HK-2 (cell line): ENCODE results near the gene SIDT2.
"Not testable (repeated sequence)": the region's sequence is repeated elsewhere in the genome, so short reads cannot be mapped to it uniquely, and the experiment has no call there.

Source experiments
- DNase-seq: peaks from one replicate; pipeline ENCODE4 v3.0.0-alpha.2; 2018; ENCODE audit not compliant: unreplicated experiment

Gene SIDT2

DNA sequence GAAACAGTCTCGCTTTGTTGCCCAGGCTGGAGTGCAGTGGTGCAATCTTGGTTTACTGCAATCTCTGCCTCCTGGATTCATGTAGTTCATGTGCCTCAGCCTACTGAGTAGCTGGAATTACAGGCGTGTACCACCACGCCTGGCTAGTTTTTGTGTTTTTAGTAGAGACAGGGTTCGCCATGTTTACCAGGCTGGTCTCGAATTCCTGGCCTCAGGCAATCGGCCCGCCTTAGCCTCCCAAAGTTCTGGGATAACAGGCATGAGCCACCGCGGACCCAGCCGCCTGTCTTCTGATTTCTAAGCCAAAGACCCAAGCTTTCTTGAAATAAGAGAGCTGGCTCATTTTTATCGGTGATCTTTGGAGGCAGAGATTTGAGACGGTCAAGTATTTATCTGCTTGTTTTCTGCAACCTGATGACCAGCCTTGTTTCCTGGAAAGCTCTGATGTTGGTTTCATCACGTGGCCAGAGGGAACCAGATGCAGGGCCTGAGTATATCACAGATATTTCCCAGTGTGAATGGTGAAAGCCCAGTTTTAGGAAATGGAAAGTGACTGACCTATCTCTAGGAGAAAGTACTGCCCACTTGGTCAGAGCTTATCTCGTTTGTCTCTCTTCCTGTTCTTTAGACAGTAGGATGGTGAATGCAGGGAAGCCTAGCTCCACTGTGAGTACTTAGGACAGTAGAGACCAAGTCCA lies 5.7 kb upstream of the SIDT2 start:
- no peak for DNase-seq

DNA sequence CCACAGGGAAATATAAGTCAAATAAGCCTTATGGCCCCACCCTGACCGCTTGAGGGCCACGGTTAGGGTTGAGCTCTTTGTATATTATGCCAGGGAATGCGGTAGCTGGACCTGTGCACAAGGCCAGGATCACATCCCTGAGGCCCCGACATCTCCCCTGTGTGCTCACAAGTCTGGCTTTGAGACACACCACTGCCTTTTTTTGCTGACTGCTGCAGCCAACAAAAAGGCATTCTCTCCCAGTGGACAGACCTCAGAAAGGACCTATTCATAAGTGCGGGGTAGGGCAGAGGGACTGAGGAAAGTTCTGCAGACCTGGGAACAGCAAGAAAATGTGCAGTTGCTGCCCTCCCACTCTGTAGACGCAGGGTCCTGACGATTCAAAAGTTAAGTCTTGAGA lies 3.4 kb upstream of the SIDT2 start:
- DNase-seq, result no peak

DNA sequence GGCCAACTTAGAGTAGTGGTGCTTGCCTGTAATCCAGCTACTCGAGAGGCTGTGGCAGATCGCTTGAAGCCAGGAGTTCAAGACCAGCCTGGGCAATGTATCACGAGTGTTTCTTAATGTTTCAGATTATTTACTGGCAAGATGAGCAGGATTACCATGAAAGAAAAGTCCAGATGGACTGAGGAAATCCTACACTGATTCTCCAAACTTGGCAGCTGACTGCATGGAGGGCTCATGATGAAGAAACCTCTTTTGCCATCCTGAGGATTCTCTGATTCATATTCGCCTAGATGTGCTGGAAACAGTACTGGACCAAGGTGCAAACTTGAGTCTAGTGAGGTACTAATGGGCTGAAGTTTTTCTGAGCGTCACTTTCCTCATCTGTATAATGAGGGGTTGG lies 2.8 kb upstream of the SIDT2 start:
- DNase-seq, result no peak

DNA sequence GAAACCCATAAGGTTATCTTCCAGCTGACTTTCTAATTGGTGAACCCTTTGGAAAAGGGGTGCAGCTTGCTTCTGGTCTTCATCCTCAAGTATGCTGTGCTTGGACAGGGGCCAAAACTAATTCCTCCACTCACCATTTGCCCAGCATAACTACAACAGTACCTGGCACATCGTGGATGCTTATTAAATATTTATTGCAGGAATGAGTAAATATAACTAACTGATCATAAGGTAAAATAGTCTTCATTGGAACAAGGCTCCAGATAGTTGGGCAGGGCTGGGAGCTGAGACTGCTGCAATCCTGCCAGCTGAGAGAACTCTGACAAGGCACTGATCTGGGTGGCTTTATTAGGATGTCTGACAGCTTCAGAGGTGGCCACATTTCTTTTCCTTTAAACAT lies 2.4 kb upstream of the SIDT2 start:
- DNase-seq, result no peak

DNA sequence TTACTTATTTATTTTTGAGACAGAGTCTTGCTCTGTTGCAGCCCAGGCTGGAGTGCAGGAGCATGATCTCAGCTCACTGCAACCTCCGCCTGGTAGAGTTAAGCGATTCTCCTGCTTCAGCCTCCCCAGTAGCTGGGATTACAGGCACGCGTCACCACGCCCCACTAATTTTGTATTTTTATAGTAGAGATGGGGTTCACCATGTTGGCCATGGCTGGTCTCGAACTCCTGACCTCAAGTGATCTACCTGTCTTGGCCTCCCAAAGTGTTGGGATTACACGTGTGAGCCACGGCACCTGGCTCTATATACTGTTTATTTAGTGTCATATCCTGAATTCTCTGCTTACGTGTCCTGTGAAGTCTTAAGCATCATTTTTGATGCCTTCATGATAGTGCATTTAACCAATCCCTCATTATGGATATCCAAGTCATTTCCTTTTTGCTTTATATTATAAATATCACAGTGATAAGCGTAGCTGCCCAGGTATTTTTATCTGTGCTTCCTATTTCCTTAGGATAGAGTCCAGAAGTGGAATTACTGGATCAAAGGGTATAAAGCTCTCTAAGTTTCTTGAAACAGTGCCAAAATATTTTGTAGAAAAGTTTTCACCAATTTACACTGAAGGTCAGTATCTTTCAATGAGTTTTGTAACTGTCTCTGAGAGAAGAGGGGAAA lies 871 bp upstream of the SIDT2 start:
- DNase-seq, result no peak

DNA sequence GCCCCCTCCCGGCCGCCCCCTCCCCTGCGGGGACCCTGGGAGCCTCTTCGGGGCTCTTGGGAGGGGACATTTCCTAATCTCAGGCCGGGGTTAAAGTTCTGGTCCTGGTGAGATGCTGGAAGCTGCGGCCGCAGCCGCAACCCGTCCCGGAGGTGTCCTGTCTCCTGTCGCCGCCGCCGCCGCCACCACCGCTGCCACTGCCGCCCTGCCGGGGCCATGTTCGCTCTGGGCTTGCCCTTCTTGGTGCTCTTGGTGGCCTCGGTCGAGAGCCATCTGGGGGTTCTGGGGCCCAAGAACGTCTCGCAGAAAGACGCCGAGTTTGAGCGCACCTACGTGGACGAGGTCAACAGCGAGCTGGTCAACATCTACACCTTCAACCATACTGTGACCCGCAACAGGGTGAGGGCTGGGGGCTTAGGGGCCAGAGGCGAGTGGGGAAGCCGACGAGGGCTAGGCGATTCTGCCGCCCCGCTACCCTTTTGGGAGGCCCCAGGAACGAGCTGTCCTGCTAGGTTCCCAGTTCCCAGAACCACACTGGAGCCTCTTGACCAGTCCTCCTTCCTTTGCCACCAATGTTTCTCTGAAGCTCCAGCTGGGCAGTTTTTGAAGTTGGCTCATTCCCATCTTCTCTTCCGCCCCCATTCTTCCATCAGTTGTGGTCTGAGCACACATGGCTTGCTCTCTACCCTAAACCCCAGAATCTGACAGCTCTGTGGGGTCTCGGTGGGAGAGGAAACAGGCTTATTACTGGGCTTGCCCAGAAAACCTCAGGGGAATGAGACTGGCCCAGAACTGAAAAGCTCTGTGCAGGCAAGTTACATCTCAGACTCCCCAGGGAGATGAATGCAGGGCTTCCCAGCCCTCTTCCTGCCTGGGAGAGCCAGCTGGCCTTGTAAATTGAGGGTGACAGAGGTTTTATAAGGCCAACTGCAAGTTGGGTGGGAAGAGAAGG lies 781 bp downstream of the SIDT2 start:
- DNase-seq, result peak; percentile 27

DNA sequence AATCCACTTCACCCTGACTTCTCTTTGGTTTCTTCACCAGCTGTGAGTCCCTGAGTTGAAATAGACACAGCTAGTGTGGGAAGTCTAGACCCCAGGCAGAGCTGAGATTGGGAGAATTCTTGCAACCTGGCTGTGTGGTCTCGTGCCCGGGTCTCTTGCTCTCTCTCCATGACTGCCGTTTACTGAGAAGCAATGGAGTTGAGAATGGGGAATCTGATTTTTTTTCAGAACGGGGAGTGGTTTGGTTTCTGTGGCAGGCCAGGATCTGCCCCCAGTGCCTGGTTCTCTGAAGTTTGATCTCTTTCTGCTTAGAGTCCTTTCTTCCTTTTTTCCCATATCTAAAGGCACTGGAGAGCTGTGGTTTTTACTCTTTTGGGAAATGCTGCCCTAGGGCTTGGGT lies 1.5 kb downstream of the SIDT2 start:
- DNase-seq, result no peak

DNA sequence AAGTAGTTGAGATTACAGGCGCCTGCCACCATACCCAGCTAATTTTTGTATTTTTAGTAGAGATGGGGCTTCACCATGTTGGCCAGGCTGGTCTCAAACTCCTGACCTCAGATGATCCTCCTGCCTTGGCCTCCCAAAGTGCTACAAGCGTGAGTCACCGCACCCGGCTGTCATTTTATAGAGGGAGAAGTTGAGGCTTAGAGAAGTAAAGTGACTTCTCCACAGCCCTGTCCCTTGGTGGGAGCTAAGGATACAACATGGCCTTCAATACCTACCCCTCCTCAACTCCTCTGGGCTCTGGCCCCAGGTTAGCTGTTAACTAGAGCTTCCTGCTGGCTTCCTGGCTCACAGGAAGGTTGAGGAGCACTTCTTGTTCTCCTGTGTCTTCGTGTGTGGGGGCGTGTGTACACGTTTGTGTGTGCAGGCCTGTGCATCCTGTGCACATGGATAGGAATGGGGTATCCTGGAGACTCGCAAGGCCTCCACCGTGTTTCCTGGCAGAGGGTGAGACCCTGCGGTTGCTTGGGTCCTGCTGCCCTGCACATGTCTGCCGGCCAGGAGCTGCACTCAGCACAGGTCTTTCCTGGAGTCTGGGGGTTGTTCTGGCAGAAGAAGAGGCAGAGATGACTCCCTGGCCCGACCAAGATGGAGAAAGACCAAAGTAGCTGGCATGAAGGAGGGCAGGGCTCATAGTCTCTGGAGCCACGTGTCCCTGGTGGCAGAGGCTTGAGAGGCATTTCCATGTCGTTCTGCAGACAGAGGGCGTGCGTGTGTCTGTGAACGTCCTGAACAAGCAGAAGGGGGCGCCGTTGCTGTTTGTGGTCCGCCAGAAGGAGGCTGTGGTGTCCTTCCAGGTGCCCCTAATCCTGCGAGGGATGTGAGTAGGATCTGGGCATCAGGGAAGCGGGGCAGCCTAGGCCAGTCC lies 2.4 kb downstream of the SIDT2 start:
- no peak for DNase-seq

DNA sequence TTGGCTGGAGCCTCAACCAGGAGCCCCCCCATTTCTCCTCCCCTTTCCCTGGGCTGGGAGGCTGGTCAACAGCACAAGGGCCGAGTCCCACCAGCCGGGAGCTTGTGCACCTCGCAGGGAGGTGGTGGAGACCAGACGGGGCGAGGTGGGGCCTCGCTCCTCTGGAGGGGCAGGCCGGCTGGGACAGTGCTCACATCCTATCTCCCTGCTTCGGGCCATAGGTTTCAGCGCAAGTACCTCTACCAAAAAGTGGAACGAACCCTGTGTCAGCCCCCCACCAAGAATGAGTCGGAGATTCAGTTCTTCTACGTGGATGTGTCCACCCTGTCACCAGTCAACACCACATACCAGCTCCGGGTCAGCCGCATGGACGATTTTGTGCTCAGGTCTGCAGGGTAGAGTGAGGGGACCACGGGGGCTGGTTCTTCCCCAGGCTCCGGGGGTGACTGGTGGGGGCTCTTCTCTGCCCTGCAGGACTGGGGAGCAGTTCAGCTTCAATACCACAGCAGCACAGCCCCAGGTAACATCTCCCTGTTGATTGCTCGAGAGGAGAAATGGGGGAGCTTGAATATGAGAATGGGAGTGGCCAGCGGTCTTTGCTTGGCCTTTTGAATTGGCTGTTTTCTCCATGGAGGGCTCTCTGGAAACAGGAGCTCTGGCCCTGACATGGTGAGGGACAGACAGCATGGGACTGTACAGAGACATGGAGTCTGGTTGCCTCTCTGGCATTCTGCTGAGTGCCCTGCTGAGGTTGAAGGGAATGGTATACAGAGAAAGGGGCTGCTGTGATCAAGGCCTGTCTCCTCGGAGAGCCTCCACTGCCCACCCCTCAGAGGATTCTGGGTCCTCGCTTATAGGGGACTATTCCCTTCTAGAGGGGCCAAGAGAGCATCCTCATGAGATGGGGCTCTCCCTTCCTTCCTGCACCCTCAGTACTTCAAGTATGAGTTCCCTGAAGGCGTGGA lies 3.3 kb downstream of the SIDT2 start:
- no peak for DNase-seq

DNA sequence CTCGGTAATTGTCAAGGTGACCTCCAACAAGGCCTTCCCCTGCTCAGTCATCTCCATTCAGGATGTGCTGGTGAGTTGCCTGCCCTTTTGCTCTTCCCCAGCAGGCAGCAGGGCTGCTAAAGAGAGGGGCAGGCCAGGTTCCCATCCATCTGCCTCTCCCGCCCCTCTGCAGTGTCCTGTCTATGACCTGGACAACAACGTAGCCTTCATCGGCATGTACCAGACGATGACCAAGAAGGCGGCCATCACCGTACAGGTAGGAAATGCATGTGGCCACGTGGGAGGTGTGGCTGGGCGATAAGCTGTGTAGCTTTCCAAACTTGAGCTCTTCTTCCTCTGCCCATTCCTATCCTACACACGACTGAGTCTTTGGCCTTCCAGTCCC lies 4.0 kb downstream of the SIDT2 start:
- DNase-seq, result no peak

DNA sequence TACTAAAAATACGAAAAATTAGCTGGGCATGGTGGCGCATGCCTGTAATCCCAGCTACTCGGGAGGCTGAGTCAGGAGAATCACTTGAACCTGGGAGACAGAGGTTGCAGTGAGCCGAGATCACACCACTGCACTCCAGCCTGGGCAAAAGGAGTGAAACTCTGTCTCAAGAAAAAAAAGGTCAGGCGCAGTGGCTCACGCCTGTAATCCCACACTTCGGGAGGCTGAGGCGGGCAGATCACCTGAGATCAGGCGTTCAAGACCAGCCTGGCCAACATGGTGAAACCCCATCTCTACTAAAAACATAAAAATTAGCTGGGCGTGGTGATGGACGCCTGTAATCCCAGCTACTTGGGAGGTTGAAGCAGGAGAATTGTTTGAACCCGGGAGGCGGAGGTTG lies 4.6 kb downstream of the SIDT2 start:
- DNase-seq, result not testable (repeated sequence)

DNA sequence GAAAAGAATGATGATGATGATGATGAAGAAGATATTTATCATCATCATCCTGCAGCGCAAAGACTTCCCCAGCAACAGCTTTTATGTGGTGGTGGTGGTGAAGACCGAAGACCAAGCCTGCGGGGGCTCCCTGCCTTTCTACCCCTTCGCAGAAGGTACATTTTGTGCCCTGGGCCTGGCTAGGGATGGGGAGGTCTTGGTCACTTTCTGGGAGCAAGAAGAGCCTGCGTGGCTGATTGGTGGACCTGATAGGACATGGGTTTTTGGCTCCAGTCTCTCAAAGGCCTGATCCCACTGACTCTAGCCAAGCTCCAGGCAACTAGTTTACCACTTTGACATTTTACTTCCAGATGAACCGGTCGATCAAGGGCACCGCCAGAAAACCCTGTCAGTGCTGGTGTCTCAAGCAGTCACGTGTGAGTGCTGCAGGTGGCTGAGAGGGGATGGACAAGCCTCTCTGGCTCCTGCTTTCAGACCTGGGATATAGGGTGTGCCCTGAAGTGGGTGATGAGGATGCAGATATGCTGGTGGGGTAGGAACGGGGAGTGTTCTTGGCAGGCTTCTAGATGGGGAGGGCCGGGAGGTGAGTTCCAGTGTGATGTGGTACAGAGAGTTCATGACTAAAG lies 5.3 kb downstream of the SIDT2 start:
- no peak for DNase-seq

DNA sequence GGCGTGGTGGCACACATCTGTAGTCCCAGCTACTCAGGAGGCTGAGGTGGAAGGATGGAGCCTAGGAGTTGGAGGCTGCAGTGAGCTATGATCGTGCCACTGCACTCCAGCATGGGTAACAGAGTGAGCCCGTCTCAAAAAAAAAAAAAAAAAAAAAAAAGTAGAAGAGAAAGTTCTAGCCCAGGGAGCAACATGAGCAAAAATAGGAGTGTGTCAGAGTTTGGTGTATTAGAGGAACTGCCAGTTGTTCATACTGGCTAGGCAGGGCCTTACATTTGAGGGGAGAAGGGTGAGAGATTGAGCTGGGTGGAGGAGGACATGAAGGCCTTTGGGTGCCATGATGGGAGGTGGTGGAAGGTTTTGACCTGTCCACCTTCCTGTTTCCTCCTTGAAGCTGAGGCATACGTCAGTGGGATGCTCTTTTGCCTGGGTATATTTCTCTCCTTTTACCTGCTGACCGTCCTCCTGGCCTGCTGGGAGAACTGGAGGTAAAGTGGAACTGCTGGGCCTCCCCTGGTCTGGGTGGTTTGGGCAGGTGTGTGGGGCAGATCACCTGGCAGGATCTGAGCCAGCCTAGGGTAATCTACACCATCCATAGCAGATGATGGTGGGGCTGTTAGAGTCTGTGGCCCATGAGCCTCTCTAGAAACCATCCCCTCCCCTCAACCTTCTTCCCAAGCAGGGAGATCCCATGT lies 7.3 kb downstream of the SIDT2 start:
- DNase-seq, result no peak

DNA sequence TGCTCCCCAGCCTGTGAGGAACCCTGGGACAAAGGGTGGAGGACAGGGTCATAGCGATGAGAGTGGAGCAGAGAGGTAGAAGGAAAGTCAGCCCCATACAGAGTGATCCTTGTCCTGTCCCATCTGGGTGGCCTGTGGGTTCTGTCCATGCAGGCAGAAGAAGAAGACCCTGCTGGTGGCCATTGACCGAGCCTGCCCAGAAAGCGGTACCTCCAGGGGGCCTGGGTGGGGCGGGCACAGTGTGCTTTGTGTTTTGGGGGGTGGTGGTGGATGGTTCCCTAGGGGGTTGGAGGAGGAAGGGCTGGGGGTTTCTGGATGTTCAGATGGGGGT lies 7.9 kb downstream of the SIDT2 start:
- no peak for DNase-seq

DNA sequence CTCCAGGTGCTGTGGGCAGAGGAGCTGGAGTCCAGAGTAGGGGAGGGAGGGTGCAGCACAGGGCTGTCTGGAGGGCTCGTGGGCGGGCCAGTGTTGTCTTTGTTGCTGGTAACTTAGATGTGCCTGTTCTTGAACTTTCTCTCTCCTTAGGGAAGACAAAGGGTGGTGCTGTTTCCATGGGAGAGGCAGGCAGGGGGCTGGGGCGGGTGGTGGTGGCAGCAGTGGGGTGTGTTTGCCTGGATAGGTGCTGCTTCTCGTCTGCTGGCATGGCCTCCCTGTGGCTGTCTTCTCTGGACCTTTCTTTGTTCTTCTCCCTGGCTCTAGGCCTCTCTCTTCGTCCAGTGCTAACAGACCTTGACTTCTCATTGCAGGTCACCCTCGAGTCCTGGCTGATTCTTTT lies 8.5 kb downstream of the SIDT2 start:
- no peak for DNase-seq

DNA sequence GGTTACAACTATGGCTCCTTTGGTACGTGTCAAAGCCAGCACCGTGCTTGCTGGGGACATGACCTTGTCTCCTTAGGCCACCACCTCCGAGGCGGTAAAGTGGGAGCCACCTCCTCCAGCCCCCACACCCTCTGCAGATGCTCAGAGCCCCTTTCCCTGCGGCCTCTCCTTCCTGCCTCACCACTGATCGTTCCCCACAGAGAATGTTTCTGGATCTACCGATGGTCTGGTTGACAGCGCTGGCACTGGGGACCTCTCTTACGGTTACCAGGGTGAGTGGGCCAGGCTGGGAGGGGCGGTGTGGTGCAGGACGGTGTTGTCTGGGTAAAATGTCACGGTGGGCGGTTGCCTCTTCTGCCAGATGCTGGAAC lies 8.9 kb downstream of the SIDT2 start:
- DNase-seq, result no peak

DNA sequence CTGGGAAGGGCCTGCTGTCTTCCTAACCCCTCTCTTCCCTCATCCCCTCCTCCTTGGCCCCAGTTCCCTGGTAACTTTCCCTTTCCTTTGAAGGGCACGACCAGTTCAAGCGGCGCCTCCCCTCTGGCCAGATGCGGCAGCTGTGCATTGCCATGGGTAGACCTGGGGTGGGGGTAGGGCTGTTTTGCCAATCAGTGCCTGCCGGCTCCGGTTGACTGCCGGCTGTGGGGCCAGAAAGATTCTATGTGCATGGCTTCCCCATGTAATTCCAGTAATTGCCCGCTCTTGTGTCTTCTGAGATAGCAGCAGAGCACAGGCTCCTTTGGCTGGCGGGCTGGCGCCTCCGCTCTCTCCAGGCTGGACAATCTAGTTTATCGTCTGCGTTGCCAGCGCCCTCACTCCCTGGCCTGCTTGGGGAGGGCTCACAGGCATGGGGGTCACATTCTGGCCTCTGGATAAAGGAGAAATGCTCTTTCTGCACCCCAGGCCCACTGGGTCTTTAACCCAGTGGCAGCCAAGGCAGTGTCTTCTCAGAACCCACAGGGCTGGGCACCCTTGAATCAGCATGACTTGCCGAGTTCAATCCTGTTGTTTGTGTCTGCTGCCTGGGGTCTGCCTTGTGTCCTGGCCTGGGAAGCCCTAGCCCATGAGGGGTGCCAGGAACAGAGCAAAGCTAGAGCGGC lies 9.4 kb downstream of the SIDT2 start:
- DNase-seq, result no peak

DNA sequence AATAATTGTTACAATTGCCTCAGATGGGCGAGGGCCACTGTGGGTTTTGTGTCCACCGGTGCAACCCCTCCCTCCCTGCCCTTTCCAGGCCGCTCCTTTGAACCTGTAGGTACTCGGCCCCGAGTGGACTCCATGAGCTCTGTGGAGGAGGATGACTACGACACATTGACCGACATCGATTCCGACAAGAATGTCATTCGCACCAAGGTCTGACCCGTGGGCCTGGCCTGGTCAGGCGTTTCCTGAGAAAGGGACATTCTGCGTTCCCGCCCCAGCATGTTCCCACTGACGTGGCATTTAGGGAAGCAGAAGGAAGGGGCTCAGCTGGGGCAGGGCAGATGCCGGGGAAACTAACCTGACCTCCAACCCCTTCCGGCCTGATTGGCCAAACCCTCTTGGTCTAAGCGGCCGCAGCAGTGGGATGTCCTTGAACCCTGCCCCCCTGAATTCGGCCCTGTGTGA lies 10.1 kb downstream of the SIDT2 start:
- DNase-seq, result no peak
